Measurements from ENCODE around the gene COL9A3. TPM values are rescaled to one million over a fixed set of nuclear protein-coding genes. Genes with fewer than 3 reads are reported as not detected.

The COL9A3 gene
- total RNA-seq, 1 experiment from 2014 or later, result 150 TPM

- Histone ChIP-seq H3K79me2 (ENCODE audit: insufficient read depth, low read length) (no peaks in the 10 kb centered on the region), H2AFZ (ENCODE audit: low read length) (no peak overlapping the region), H3K27me3 (ENCODE audit: insufficient read depth, low read length) (no peaks in the 10 kb centered on the region), H2AK5ac (ENCODE audit: insufficient read length, low read length) (no peak overlapping the region), H3K27ac (ENCODE audit: insufficient read length, low read depth, low read length) (no peak overlapping the region), H3T11ph (ENCODE audit: low read length) (no peak overlapping the region), H3K79me1 (ENCODE audit: insufficient read depth, low read depth, low read length, poor library complexity, severe bottlenecking) (no peaks in the 10 kb centered on the region), H3K56ac (ENCODE audit: insufficient read length, low read depth, low read length) (no peak overlapping the region), H4K91ac (ENCODE audit: insufficient read length, low read depth, low read length) (no peak overlapping the region), H3K23ac (ENCODE audit: insufficient read length, low read depth, low read length) (no peak overlapping the region), H4K5ac (ENCODE audit: insufficient read length, low read depth, low read length) (no peak overlapping the region), H3K14ac (ENCODE audit: insufficient read depth, low read length) (no peak overlapping the region), H4K20me1 (ENCODE audit: control insufficient read depth, insufficient read depth, insufficient read length) (no peaks in the 10 kb centered on the region), H3K4ac (ENCODE audit: low read depth, low read length) (no peak overlapping the region), H4K8ac (replicated peaks; ENCODE audit: insufficient read length, low read depth, low read length) (no peak overlapping the region), H2BK120ac (ENCODE audit: low read depth, low read length, poor library complexity, severe bottlenecking) (no peak overlapping the region), H2BK12ac (ENCODE audit: insufficient read length, low read depth, low read length) (no peak overlapping the region), H2BK5ac (ENCODE audit: insufficient read length, low read length) (no peak overlapping the region), H2BK20ac (ENCODE audit: low read depth, low read length, poor library complexity, severe bottlenecking) (no peak overlapping the region), H2BK15ac (ENCODE audit: low read depth, low read length) (no peak overlapping the region), H3K9me3 (ENCODE audit: control insufficient read depth, low read depth, low read length) (no peaks in the 10 kb centered on the region), H3K9ac (ENCODE audit: extremely low read depth, insufficient read length, low read length) (no peak overlapping the region), H3K4me2 (ENCODE audit: insufficient read depth, insufficient read length, low read length) (no peak overlapping the region), H3K23me2 (ENCODE audit: insufficient read length, low read depth, low read length, poor library complexity, severe bottlenecking) (no peaks in the 10 kb centered on the region), H3K18ac (ENCODE audit: insufficient read length, low read depth, low read length) (no peak overlapping the region), H3K4me1 (ENCODE audit: insufficient read depth, low read length) (no peaks in the 10 kb centered on the region; the same call in 1 of the 2 replicates)
- Mint-ChIP-seq H3K36me3 (ENCODE audit: insufficient read depth in 1 of 3, low read depth in 3 of 3) (peaks cover 37 to 81% (median 50%) of the 10 kb centered on the region in 3 experiments), H3K4me1 (peaks cover 24 to 31% of the 10 kb centered on the region in 2 experiments), H3K9me3 (no peaks in the 10 kb centered on the region), H3K4me3 (no peak overlapping the region; a peak in 2 of 5 replicates), H3K27me3 (ENCODE audit: low read depth) (no peaks in the 10 kb centered on the region), H3K27ac (peak overlapping the region in 1 of 3 experiments; percentile 81; a peak in 3 of 7 replicates)
- no peak for TF ChIP-seq CTCF (conservative IDR thresholded peaks at IDR 0.05)
- no CpG with 5 or more reads among the region's 23 CpGs for WGBS (ENCODE audit: extremely low coverage, insufficient read length, low lambda C conversion rate)
- DNase-seq, result no peak
Measured at GRCh38 chr20:62885896-62886708, 69.3 kb downstream of the COL9A3 start.

All from H9 (cell line).